ENCODE measurements around the gene CALD1.

DNA sequence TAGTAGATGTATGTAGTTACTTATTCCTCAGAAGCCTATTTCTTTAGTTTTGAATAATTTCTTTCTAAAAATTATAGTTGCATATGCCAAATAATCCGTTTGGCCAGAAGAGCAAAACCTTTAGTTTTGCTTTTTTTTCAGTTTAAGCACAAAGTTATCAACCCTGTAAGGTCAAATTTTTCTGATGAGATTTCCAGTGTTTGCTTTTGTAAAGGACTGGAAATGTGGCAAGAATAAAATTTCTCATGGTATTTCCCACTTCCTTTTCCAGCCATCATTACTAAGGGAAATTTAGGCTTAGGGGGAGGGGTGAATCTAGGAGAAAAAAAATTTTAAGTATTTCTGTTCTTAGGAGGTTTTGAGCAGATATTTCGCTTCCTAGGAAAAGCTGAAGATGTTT, 7.6 kb downstream of the CALD1 start:
- TF ChIP-seq, protein P1, sequence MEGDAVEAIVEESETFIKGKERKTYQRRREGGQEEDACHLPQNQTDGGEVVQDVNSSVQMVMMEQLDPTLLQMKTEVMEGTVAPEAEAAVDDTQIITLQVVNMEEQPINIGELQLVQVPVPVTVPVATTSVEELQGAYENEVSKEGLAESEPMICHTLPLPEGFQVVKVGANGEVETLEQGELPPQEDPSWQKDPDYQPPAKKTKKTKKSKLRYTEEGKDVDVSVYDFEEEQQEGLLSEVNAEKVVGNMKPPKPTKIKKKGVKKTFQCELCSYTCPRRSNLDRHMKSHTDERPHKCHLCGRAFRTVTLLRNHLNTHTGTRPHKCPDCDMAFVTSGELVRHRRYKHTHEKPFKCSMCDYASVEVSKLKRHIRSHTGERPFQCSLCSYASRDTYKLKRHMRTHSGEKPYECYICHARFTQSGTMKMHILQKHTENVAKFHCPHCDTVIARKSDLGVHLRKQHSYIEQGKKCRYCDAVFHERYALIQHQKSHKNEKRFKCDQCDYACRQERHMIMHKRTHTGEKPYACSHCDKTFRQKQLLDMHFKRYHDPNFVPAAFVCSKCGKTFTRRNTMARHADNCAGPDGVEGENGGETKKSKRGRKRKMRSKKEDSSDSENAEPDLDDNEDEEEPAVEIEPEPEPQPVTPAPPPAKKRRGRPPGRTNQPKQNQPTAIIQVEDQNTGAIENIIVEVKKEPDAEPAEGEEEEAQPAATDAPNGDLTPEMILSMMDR (IDR thresholded peaks at IDR 0.05) = no peak
- TF ChIP-seq POLR2AphosphoS5 (IDR thresholded peaks at IDR 0.05) (no peak), POLR2A (IDR thresholded peaks at IDR 0.05) (no peak)
